ENCODE measurements around the gene GPRIN3.

The GPRIN3 gene

DNA sequence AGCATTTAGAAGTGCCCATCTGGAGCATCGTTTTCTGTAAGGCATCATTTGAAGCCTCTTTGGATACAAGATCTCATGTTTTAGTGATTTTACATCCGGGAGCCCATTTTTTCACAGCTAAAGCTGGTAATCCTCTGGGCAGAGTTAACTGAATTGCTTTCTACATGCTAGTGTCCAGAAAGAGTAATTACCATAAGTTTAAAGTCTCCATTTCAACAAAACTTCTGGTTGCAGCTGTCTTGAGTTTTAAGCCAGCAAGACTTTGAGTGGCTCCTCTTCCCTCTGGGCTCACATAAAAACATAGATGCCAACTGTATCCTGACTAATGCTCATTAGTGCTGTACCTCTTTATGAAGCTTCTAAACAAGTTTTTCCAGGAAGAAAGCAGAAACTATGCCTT, 65.4 kb downstream of the GPRIN3 start:
- no peak overlapping the region for H3K27ac ChIP-seq (ENCODE audit: low read depth in 2 of 2, low read length in 2 of 2)
- H3K9ac ChIP-seq (ENCODE audit: low read depth in 1 of 2, low read length in 2 of 2) = no peak overlapping the region
- no peaks in the 10 kb centered on the region for H3K36me3 ChIP-seq (ENCODE audit: control insufficient read depth in 2 of 2, insufficient read depth in 2 of 2, low read length in 2 of 2)
- H3K4me3 ChIP-seq (ENCODE audit: low read length in 2 of 2) = no peak overlapping the region
- H3K27me3 ChIP-seq (ENCODE audit: control insufficient read depth in 2 of 2, insufficient read depth in 2 of 2, low read length in 2 of 2) = no peaks in the 10 kb centered on the region
- peaks cover 2 to 6% of the 10 kb centered on the region in 2 donors for H3K4me1 ChIP-seq (ENCODE audit: control insufficient read depth in 2 of 2, insufficient read depth in 2 of 2, low read length in 2 of 2)
- H3K9me3 ChIP-seq (ENCODE audit: control insufficient read depth in 2 of 2, low read length in 2 of 2) = no peaks in the 10 kb centered on the region

DNA sequence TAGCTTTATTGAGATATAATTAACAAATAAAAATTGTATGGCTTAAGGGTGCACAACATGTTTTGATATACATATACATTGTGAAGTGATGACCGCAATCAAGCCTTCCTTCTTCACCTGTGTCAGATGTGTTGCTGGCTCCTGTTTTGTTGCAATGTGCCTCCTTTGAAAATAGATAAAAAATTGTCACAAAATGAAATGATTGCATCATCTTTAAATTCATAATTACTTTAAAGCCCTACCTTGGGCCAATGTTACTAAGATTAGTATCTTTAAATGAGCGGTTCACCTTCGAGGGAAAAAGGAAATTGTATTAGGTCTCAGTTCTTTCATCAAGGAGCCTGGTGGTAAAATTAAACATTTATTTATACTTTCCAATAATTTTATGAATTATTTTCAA, 77.3 kb downstream of the GPRIN3 start:
- Histone ChIP-seq H3K4me1 (ENCODE audit: control insufficient read depth in 2 of 2, insufficient read depth in 2 of 2, low read length in 2 of 2) (peaks cover 0 to 3% of the 10 kb centered on the region in 2 donors), H3K36me3 (ENCODE audit: control insufficient read depth in 2 of 2, insufficient read depth in 2 of 2, low read length in 2 of 2) (no peaks in the 10 kb centered on the region), H3K9me3 (ENCODE audit: control insufficient read depth in 2 of 2, low read length in 2 of 2) (no peaks in the 10 kb centered on the region), H3K27me3 (ENCODE audit: control insufficient read depth in 2 of 2, insufficient read depth in 2 of 2, low read length in 2 of 2) (no peaks in the 10 kb centered on the region), H3K9ac (ENCODE audit: low read depth in 1 of 2, low read length in 2 of 2) (no peak overlapping the region), H3K4me3 (ENCODE audit: low read length in 2 of 2) (no peak overlapping the region), H3K27ac (ENCODE audit: low read depth in 2 of 2, low read length in 2 of 2) (no peak overlapping the region)

DNA sequence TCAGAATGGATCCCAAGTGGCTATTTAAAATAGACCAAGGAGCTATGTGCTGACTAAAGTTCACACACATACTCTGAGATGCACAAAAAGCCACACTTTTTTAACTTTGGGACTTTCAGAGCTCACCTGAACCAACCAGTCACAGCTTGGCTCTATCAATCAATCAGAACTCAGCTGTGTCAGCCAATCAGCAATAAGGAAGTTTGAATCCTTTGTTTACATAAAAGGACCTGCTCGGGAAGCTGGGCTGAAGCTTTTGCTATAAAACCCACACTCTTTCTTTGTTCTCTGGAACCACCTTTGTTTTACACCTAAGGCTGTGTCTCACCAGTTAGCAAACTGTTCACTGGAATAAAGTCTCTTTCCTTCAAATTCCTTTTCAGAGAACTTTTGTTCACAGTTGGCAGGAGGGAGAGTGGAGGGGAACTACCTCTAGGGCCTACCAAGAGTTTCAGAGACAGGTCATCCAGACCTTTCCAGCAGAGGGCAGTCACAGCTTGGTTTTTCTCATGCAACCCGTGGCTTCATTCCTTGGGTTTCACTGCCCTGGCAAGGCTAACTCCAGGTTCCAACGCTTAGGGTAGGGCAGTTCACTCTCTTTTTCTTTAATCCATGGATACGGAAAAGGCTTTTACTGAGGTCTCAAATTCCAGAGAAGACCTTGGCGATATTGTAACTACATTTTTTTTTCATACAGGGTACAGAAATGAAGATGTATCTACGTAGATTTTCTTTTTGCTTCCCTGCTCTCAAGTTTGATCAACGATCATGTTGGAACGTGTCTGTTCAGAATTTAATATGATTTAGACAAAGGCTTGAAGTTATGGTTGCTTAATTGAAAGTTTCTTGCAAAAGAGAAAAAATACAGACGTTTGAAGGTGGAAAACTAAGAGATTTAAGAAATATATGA, 80.7 kb downstream of the GPRIN3 start:
- Histone ChIP-seq H3K36me3 (ENCODE audit: control insufficient read depth in 2 of 2, insufficient read depth in 2 of 2, low read length in 2 of 2) (no peaks in the 10 kb centered on the region), H3K9ac (ENCODE audit: low read depth in 1 of 2, low read length in 2 of 2) (no peak overlapping the region), H3K9me3 (ENCODE audit: control insufficient read depth in 2 of 2, low read length in 2 of 2) (no peaks in the 10 kb centered on the region), H3K27me3 (ENCODE audit: control insufficient read depth in 2 of 2, insufficient read depth in 2 of 2, low read length in 2 of 2) (no peaks in the 10 kb centered on the region), H3K4me1 (ENCODE audit: control insufficient read depth in 2 of 2, insufficient read depth in 2 of 2, low read length in 2 of 2) (peaks cover 2 to 3% of the 10 kb centered on the region in 2 donors), H3K4me3 (ENCODE audit: low read length in 2 of 2) (peak overlapping the region; percentile 4 to 22), H3K27ac (ENCODE audit: low read depth in 2 of 2, low read length in 2 of 2) (peak overlapping the region; percentile 24 to 44)

DNA sequence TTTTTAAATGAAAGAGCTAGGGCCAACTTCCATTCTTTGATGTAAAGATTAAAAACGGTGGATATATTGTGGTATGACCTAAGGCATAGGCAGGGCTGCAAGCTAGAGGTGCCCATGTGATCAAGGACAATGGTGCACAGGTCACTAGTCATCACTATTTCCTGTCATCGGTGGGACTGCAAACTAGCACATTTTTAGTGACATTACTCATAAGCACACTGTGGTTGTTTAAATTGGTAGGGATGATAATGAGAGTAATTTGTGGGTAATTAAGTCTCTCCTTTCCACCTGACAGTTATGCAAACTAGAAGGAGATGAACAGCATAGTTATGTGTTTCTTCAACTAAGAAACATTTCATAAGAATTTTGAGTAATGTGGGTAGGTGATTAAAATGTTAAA, 85.4 kb downstream of the GPRIN3 start:
- no peak overlapping the region for H3K9ac ChIP-seq (ENCODE audit: low read depth in 1 of 2, low read length in 2 of 2)
- H3K4me3 ChIP-seq (ENCODE audit: low read length in 2 of 2) = no peak overlapping the region
- H3K27ac ChIP-seq (ENCODE audit: low read depth in 2 of 2, low read length in 2 of 2) = no peak overlapping the region
- H3K27me3 ChIP-seq (ENCODE audit: control insufficient read depth in 2 of 2, insufficient read depth in 2 of 2, low read length in 2 of 2) = no peaks in the 10 kb centered on the region
- H3K9me3 ChIP-seq (ENCODE audit: control insufficient read depth in 2 of 2, low read length in 2 of 2) = no peaks in the 10 kb centered on the region
- peaks cover 3 to 6% of the 10 kb centered on the region in 2 donors for H3K4me1 ChIP-seq (ENCODE audit: control insufficient read depth in 2 of 2, insufficient read depth in 2 of 2, low read length in 2 of 2)
- no peaks in the 10 kb centered on the region for H3K36me3 ChIP-seq (ENCODE audit: control insufficient read depth in 2 of 2, insufficient read depth in 2 of 2, low read length in 2 of 2)

DNA sequence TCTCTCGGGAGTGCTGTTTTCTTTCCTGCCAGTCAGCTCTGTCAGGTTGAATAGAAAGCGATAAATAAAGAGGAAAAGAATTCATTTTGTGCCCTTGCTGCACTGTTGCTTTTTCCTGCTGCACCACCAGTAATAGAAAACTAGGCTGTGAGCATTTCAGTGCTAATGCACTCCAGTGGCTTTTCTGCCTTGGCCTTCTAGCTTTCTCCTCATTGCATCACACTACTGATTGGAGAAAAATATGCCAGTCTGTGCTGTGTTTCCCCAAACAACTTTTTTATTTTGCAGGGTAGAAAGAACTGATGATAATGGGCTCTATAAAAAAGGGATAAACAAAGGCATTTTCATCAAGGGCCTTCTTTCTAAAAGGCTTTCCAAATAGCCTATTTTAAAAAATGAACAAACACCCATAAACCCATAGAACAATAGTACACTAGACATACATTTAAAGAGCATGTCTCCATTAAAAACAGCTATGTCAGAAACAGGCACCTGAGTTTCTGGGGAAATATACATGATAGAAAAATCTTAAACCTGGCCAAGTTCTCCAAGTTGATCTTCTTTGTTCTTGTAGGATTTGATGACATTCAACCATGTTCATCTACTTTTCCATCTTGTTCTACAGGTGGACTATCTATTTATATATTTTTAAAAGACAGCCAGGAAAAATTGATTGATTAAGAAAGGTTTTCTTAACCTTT, 86.3 kb downstream of the GPRIN3 start:
- Histone ChIP-seq H3K4me3 (ENCODE audit: low read length in 2 of 2) (no peak overlapping the region), H3K9ac (ENCODE audit: low read depth in 1 of 2, low read length in 2 of 2) (no peak overlapping the region), H3K4me1 (ENCODE audit: control insufficient read depth in 2 of 2, insufficient read depth in 2 of 2, low read length in 2 of 2) (peaks cover 0 to 7% of the 10 kb centered on the region in 2 donors), H3K27me3 (ENCODE audit: control insufficient read depth in 2 of 2, insufficient read depth in 2 of 2, low read length in 2 of 2) (no peaks in the 10 kb centered on the region), H3K36me3 (ENCODE audit: control insufficient read depth in 2 of 2, insufficient read depth in 2 of 2, low read length in 2 of 2) (no peaks in the 10 kb centered on the region), H3K9me3 (ENCODE audit: control insufficient read depth in 2 of 2, low read length in 2 of 2) (no peaks in the 10 kb centered on the region), H3K27ac (ENCODE audit: low read depth in 2 of 2, low read length in 2 of 2) (no peak overlapping the region)

DNA sequence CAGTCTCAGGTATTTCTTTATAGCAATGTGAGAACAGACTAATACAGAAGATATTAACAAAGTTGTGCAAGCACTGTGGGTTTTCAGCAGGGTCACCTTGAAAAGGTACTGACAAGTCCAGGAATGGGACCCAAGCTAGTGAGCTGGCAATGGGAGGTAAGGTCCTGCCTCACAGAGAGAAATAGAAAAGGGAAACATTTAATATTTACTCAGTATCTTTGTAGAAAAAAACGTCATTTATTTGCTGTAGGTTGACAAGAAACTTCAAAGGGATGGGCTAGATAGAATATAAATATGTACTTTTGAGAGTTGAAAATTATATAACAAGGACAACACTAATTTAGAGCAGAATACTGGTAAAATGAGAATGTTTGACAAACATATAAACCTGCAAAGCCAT, 89.0 kb downstream of the GPRIN3 start:
- Histone ChIP-seq H3K4me1 (ENCODE audit: control insufficient read depth in 2 of 2, insufficient read depth in 2 of 2, low read length in 2 of 2) (peaks cover 0 to 7% of the 10 kb centered on the region in 2 donors), H3K27ac (ENCODE audit: low read depth in 2 of 2, low read length in 2 of 2) (no peak overlapping the region), H3K4me3 (ENCODE audit: low read length in 2 of 2) (no peak overlapping the region), H3K36me3 (ENCODE audit: control insufficient read depth in 2 of 2, insufficient read depth in 2 of 2, low read length in 2 of 2) (no peaks in the 10 kb centered on the region), H3K27me3 (ENCODE audit: control insufficient read depth in 2 of 2, insufficient read depth in 2 of 2, low read length in 2 of 2) (no peaks in the 10 kb centered on the region), H3K9ac (ENCODE audit: low read depth in 1 of 2, low read length in 2 of 2) (no peak overlapping the region), H3K9me3 (ENCODE audit: control insufficient read depth in 2 of 2, low read length in 2 of 2) (no peaks in the 10 kb centered on the region)

DNA sequence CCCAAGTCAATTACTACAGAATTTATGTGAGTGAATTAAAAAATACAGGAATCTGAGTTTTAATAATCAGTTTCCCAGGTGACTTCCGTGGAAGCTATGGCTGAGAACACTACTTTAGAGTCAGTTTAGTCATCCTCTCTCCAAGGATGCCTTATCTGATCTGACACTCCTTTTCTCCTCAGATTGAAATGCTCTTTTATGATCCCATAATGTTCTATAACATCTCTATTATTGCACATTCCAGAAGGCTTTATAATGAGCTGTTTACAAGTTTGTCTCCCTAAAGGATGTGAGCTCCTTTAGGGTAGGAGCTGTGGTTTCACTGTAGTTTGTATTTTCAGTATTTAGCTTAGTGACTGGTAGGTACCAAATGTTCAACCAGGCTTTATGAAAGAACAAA, 90.0 kb downstream of the GPRIN3 start:
- H3K36me3 ChIP-seq (ENCODE audit: control insufficient read depth in 2 of 2, insufficient read depth in 2 of 2, low read length in 2 of 2) = no peaks in the 10 kb centered on the region
- no peak overlapping the region for H3K9ac ChIP-seq (ENCODE audit: low read depth in 1 of 2, low read length in 2 of 2)
- no peaks in the 10 kb centered on the region for H3K27me3 ChIP-seq (ENCODE audit: control insufficient read depth in 2 of 2, insufficient read depth in 2 of 2, low read length in 2 of 2)
- no peak overlapping the region for H3K27ac ChIP-seq (ENCODE audit: low read depth in 2 of 2, low read length in 2 of 2)
- peaks cover 0 to 7% of the 10 kb centered on the region in 2 donors for H3K4me1 ChIP-seq (ENCODE audit: control insufficient read depth in 2 of 2, insufficient read depth in 2 of 2, low read length in 2 of 2)
- H3K4me3 ChIP-seq (ENCODE audit: low read length in 2 of 2) = no peak overlapping the region
- no peaks in the 10 kb centered on the region for H3K9me3 ChIP-seq (ENCODE audit: control insufficient read depth in 2 of 2, low read length in 2 of 2)

DNA sequence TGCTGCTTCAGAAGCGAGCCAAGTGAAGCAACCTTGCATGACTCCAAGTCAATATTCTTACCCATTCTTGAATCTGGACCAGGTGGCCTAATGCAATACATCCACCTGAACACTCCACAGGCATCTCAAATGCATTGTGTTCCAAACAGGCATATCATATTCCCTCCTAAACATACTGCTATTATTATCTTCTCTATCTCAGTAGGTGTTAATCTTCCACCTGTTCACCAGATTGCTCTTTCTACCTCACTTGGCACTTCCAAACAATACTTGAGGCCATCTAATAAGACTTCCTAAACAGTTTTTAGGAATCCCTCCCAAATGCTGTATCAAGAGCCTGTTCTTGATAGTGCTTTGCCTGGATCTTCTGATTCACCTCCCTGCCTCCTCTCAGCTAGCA, 90.7 kb downstream of the GPRIN3 start:
- H3K4me1 ChIP-seq (ENCODE audit: control insufficient read depth in 2 of 2, insufficient read depth in 2 of 2, low read length in 2 of 2) = peaks cover 0 to 5% of the 10 kb centered on the region in 2 donors
- no peak overlapping the region for H3K9ac ChIP-seq (ENCODE audit: low read depth in 1 of 2, low read length in 2 of 2)
- H3K27me3 ChIP-seq (ENCODE audit: control insufficient read depth in 2 of 2, insufficient read depth in 2 of 2, low read length in 2 of 2) = no peaks in the 10 kb centered on the region
- H3K4me3 ChIP-seq (ENCODE audit: low read length in 2 of 2) = no peak overlapping the region
- no peaks in the 10 kb centered on the region for H3K36me3 ChIP-seq (ENCODE audit: control insufficient read depth in 2 of 2, insufficient read depth in 2 of 2, low read length in 2 of 2)
- H3K27ac ChIP-seq (ENCODE audit: low read depth in 2 of 2, low read length in 2 of 2) = no peak overlapping the region
- H3K9me3 ChIP-seq (ENCODE audit: control insufficient read depth in 2 of 2, low read length in 2 of 2) = no peaks in the 10 kb centered on the region

DNA sequence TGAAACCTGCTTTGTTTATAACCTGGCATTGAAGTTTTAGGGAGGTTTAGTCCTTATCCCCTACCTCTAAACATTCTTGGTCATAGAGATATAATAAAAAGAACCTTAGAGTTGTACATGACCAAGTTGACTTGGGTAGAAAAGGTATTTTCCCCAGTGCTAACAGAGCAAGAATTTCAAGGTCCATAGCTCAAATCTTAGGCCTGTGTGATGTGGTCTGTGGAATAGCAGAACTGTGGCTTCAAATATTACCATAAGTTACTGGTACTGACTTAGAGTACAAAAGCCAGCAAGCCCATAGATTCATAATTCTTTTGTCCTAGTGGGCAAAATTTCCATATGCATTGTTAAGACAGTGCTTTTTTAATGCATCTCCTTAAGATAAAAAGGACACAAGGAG, 91.2 kb downstream of the GPRIN3 start:
- Histone ChIP-seq H3K36me3 (ENCODE audit: control insufficient read depth in 2 of 2, insufficient read depth in 2 of 2, low read length in 2 of 2) (no peaks in the 10 kb centered on the region), H3K27ac (ENCODE audit: low read depth in 2 of 2, low read length in 2 of 2) (no peak overlapping the region), H3K9me3 (ENCODE audit: control insufficient read depth in 2 of 2, low read length in 2 of 2) (no peaks in the 10 kb centered on the region), H3K4me3 (ENCODE audit: low read length in 2 of 2) (no peak overlapping the region), H3K4me1 (ENCODE audit: control insufficient read depth in 2 of 2, insufficient read depth in 2 of 2, low read length in 2 of 2) (peaks cover 0 to 5% of the 10 kb centered on the region in 2 donors), H3K27me3 (ENCODE audit: control insufficient read depth in 2 of 2, insufficient read depth in 2 of 2, low read length in 2 of 2) (no peaks in the 10 kb centered on the region), H3K9ac (ENCODE audit: low read depth in 1 of 2, low read length in 2 of 2) (no peak overlapping the region)

DNA sequence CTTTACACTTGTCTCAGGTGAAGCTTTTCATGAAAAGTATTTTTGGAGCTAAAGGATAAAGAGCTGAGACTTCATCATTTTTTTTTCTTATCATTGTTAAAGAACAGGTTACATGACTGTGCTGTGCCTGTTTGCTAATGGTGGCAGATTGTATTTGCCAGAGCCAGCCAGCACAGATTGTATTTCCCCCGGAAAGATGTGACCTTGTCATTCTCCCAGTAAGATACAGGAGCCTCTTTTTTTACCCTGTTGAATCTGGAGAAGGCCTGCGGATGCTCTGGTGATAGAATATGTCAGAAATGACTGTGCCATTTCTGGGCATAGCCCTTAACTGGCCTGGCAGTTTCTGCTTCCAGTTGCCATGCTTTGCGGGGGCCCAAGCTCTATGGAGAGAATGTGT, 91.9 kb downstream of the GPRIN3 start:
- Histone ChIP-seq H3K36me3 (ENCODE audit: control insufficient read depth in 2 of 2, insufficient read depth in 2 of 2, low read length in 2 of 2) (no peaks in the 10 kb centered on the region), H3K9me3 (ENCODE audit: control insufficient read depth in 2 of 2, low read length in 2 of 2) (no peaks in the 10 kb centered on the region), H3K4me1 (ENCODE audit: control insufficient read depth in 2 of 2, insufficient read depth in 2 of 2, low read length in 2 of 2) (peaks cover 0 to 5% of the 10 kb centered on the region in 2 donors), H3K27ac (ENCODE audit: low read depth in 2 of 2, low read length in 2 of 2) (no peak overlapping the region), H3K9ac (ENCODE audit: low read depth in 1 of 2, low read length in 2 of 2) (no peak overlapping the region), H3K4me3 (ENCODE audit: low read length in 2 of 2) (no peak overlapping the region), H3K27me3 (ENCODE audit: control insufficient read depth in 2 of 2, insufficient read depth in 2 of 2, low read length in 2 of 2) (no peaks in the 10 kb centered on the region)

All from mucosa of rectum (tissue), 2 donors.